PC-9 (cell line): ENCODE results near the gene HES7.

ENCODE experiments used
- EZH2 ChIP-seq: fragments of 200-600 bp; sonication (generic); IDR thresholded peaks from 2 replicates; pipeline ENCODE4 v1.8.0; 2017; ENCODE audit warnings: antibody characterized with exemption, low read depth
- TF ChIP-seq, protein P1 (sequence below): fragments of 200-600 bp; sonication (generic); conservative IDR thresholded peaks from 2 replicates; pipeline ENCODE4 v1.6.1; 2017; ENCODE audit warnings: mixed run types, antibody characterized with exemption, mild to moderate bottlenecking, moderate library complexity

DNA sequence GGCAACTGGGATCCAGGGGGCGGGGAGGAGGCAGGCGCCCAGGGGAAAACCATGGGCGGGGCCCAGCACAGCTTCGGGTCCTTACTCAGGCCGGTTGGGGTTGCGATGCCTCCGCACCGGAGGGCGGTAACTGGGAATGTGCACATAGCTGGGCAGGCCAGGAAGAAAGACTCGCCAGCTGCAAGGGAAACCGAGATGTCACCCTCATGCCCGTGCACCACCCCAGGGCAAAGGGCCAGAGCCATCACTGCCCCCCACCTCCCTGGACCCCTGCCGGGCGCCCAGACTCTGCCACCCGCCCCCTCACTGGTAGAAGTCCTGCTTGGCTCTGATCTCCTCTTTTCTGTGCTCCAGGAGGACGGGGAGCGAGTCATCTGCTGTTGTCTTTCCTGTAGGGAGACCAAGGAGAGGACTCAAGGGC is 43.1 kb downstream of the HES7 start:
- no peak for TF ChIP-seq EZH2
- TF ChIP-seq, protein P1, sequence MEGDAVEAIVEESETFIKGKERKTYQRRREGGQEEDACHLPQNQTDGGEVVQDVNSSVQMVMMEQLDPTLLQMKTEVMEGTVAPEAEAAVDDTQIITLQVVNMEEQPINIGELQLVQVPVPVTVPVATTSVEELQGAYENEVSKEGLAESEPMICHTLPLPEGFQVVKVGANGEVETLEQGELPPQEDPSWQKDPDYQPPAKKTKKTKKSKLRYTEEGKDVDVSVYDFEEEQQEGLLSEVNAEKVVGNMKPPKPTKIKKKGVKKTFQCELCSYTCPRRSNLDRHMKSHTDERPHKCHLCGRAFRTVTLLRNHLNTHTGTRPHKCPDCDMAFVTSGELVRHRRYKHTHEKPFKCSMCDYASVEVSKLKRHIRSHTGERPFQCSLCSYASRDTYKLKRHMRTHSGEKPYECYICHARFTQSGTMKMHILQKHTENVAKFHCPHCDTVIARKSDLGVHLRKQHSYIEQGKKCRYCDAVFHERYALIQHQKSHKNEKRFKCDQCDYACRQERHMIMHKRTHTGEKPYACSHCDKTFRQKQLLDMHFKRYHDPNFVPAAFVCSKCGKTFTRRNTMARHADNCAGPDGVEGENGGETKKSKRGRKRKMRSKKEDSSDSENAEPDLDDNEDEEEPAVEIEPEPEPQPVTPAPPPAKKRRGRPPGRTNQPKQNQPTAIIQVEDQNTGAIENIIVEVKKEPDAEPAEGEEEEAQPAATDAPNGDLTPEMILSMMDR: no peak
